Measurements from ENCODE around the gene C1QL2.

Gene C1QL2

DNA sequence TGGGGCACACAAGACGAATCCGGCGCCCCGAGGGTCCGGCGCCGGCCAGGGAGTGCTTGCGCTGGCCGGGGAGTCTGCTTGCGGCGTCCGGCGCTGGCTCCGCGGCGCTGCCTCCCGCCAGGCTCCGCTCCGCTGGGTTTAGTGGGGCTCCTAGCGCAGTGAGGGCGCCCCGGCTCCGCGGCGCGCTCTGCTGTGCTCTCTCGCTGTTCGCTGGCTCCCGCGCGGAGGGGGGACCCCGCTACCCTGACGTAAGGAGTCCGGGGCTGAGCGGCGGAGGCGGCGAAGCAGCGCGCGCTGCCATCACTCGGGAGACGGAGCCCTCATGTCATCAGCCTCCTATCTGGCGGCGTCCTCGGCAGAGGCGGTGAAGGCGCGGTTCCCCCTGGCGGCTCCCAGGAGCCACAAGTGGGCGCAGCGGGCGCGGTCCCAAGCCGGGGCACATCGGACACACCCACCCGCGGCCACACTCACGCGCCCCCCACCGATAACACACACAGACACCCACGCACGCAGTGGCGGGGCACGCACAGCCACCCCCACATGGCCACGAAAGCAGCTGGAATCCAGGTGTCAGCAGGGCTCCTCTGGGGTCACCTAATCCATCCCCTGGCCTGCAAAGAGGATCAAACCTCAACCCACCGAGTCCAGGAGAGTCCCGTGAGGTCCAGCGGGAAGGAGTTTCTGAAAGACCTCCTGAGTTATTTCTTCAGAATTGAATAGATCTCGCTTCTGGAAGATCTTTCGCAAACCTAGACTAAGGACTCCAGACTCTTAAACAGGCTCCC lies at the start of gene C1QL2:
C1QL2 (minus strand) TSS at position 189 of the 785 bp plus-strand sequence. CDS start 482 bp downstream, outside the sequence.
- no peak for TF ChIP-seq CTCF (IDR thresholded peaks at IDR 0.05; ENCODE audit: control extremely low read depth, extremely low read depth, low read depth, missing control alignments)
- no peak for DNase-seq (ENCODE audit: extremely low spot score)
- POLR2A ChIA-PET = no interaction called here
- CTCF ChIA-PET = no interaction called here

DNA sequence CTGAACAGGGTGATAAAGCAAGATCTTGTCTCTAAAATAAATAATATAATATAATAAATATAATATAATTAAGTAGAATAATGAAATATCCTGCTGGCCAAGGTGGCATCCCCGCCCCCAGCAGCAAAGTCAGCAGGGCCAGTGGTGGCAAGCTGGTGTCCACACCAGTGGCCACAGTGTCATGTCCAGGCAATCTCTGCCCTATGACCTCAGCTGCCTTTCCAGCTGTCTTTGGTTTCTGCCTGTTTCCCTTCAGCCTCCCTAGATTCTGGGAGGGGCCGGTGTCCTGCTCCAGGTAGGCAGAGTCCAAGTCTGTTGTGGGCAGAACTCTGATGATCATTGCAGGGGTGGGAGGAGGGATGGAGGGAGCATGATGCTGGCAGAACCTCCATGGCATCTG lies 48.9 kb upstream of the C1QL2 start:
- ChIA-PET CTCF (interaction anchor here (1.0 kb wide), 1 partner anchor 22 kb away, joined by 3 read pairs; no protein-coding TSS in a partner anchor), POLR2A (no interaction called here)
- DNase-seq (ENCODE audit: extremely low spot score) = no peak
- no peak for TF ChIP-seq CTCF (IDR thresholded peaks at IDR 0.05; ENCODE audit: control extremely low read depth, extremely low read depth, low read depth, missing control alignments)

DNA sequence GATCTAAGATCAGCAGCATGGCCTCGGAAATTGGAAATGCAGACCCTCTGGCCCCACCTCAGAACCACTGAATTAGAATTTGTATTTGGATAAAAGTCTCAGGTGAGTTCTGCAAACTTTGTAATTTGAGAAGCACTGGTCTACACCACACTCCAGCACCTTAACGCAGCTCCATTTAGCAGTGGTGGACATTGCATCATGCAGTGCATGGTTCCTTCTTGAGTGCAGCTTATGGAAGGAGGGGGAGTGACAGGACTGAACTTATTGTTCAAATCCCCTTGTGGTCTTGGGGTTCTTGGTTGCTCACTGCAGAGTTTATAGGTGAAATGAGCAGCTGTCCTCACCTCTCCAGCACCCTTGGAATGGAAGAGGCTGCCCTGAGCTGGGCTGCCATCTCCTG lies 47.6 kb upstream of the C1QL2 start:
- DNase-seq (ENCODE audit: extremely low spot score) = no peak
- ChIA-PET POLR2A (no interaction called here), CTCF (interaction anchor here (1.2 kb wide), 1 partner anchor 20 kb away, joined by 4 read pairs; no protein-coding TSS in a partner anchor)
- TF ChIP-seq CTCF (IDR thresholded peaks at IDR 0.05; ENCODE audit: control extremely low read depth, extremely low read depth, low read depth, missing control alignments) = no peak

- ChIA-PET POLR2A (no interaction called here), CTCF (no interaction called here)
- no peak for DNase-seq (ENCODE audit: extremely low spot score)
- no peak for TF ChIP-seq CTCF (IDR thresholded peaks at IDR 0.05; ENCODE audit: control extremely low read depth, extremely low read depth, low read depth, missing control alignments)
Observed at GRCh38 chr2:119205001-119205706, 46.6 kb upstream of the C1QL2 start.

DNA sequence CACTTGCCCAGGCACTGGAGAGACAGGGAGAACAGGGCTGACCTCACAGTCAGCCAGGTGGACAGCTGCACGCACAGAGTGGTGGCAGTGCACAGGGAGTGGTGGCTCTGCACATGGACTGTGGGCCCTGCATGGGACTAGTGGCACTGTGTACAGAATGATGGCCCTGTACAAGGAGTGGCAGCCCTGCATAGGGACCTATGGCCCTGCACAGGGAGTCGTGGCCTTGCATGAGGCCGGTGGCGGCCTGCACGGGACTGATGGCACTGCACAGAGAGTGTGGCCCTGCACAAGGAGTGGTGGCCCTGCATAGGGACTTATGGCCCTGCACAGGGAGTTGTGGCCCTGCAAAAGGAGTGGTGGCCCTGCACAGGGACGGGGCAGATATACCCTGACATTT lies 46.0 kb upstream of the C1QL2 start:
- ChIA-PET POLR2A (no interaction called here), CTCF (no interaction called here)
- no peak for TF ChIP-seq CTCF (IDR thresholded peaks at IDR 0.05; ENCODE audit: control extremely low read depth, extremely low read depth, low read depth, missing control alignments)
- DNase-seq (ENCODE audit: extremely low spot score) = no peak

DNA sequence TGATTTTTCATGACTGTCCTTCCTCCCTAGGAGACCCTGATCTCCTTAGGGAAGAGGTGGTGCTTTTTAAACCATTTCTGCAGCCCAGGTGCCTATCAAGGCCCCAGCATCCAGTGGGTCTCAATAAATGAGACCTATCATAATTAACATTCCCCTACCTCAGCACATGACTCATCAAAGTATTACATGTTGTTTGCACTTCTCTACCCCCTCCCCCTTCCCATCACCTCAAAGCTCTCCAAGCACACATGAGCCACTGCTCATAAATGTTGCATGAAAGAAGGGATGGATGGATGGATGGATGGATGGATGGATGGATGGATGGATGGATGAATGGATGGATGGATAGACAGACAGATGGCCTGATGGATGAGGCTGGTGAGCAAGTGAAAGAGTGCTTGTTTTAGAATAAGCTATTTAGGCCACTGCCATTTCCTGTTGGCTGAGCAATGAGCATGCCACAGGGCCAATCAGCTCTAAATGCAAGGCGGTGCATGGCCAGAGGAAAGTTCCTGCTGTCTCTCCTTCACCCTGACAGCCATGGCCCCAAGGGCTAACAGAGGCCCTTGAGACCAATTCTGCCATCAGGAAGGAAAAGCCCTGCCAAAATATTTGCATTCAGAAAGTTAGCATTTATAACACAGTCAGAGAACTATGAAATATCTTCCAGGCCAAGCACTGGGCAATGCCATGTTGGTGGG lies 44.2 kb upstream of the C1QL2 start:
- POLR2A ChIA-PET = interaction anchor here (0.9 kb wide), 1 partner anchor 31 kb away, joined by 3 read pairs; no protein-coding TSS in a partner anchor
- CTCF ChIA-PET = interaction anchor here (1.0 kb wide), 1 partner anchor 9 kb away, joined by 3 read pairs; no protein-coding TSS in a partner anchor
- no peak for DNase-seq (ENCODE audit: extremely low spot score)
- TF ChIP-seq CTCF (IDR thresholded peaks at IDR 0.05; ENCODE audit: control extremely low read depth, extremely low read depth, low read depth, missing control alignments) = no peak
